ENCODE measurements around the gene SLC12A2. TPM values are rescaled to one million over a fixed set of nuclear protein-coding genes. Genes with fewer than 3 reads are reported as not detected.
A peak's percentile ranks its signal among the peaks of the same experiment; 100 is the strongest.

SLC12A2 gene
- total RNA-seq, 1 donor from 2014 or later, result 77.8 TPM

DNA sequence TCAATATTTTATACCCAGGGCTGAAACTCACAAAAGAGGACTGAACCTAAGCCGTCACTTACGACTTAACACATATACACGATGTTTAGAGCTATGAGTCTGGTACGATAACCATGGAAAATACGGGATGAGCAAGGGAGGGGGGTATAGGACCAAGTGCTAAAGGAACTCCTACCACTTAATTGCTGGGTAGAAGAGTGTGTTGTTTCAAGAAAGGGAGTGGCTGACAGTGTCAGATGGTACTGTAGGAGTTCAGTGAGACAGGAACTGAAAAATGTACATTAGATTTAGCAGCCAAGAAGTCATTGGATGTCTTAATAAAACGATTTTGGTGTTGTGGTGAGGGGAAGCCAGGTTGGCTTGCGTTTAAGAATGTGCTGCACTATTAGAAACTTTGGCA is 21.6 kb downstream of the SLC12A2 start:
- Mint-ChIP-seq H3K4me3 (no peak overlapping the region), H3K4me1 (ENCODE audit: unreplicated experiment) (peaks cover 4% of the 10 kb centered on the region), H3K27ac (peak overlapping the region; percentile 9), H3K9me3 (no peaks in the 10 kb centered on the region), H3K27me3 (no peaks in the 10 kb centered on the region), H3K36me3 (peaks cover 6% of the 10 kb centered on the region)
- DNase-seq (ENCODE audit: extremely low spot score, unreplicated experiment), result no peak
- no peak for TF ChIP-seq CTCF (conservative IDR thresholded peaks at IDR 0.05)

GRCh38 chr5:128109138-128109537 is 25.6 kb downstream of the SLC12A2 start:
- no peak for TF ChIP-seq CTCF (conservative IDR thresholded peaks at IDR 0.05)
- peaks cover 18% of the 10 kb centered on the region for H3K36me3 Mint-ChIP-seq
- no peaks in the 10 kb centered on the region for H3K9me3 Mint-ChIP-seq
- no peak overlapping the region for H3K4me3 Mint-ChIP-seq
- H3K4me1 Mint-ChIP-seq (ENCODE audit: unreplicated experiment), result no peaks in the 10 kb centered on the region
- DNase-seq (ENCODE audit: extremely low spot score, unreplicated experiment), result no peak
- H3K27me3 Mint-ChIP-seq, result no peaks in the 10 kb centered on the region
- no peak overlapping the region for H3K27ac Mint-ChIP-seq

DNA sequence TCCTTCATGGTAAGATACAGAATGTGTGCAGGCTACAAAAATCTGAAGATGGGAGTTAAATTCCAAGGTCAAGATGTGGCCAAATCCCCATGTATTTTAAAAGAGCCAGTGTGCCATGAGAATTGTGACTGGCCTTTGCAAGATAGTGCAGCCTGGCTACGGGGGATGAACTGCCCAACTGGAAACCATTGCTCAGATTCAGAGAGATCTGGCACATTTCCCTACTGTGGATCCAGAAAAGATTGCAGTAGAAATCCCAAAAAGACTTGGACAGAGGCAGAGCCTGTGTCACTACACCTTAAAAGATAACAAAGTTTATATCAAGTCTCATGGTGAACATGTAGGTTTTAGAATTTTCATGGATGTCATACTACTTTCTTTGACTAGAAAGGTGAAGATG is 26.2 kb downstream of the SLC12A2 start:
- Mint-ChIP-seq H3K4me3 (no peak overlapping the region), H3K27ac (no peak overlapping the region), H3K36me3 (peaks cover 22% of the 10 kb centered on the region), H3K4me1 (ENCODE audit: unreplicated experiment) (no peaks in the 10 kb centered on the region), H3K27me3 (no peaks in the 10 kb centered on the region), H3K9me3 (no peaks in the 10 kb centered on the region)
- no peak for TF ChIP-seq CTCF (conservative IDR thresholded peaks at IDR 0.05)
- DNase-seq (ENCODE audit: extremely low spot score, unreplicated experiment), result no peak

DNA sequence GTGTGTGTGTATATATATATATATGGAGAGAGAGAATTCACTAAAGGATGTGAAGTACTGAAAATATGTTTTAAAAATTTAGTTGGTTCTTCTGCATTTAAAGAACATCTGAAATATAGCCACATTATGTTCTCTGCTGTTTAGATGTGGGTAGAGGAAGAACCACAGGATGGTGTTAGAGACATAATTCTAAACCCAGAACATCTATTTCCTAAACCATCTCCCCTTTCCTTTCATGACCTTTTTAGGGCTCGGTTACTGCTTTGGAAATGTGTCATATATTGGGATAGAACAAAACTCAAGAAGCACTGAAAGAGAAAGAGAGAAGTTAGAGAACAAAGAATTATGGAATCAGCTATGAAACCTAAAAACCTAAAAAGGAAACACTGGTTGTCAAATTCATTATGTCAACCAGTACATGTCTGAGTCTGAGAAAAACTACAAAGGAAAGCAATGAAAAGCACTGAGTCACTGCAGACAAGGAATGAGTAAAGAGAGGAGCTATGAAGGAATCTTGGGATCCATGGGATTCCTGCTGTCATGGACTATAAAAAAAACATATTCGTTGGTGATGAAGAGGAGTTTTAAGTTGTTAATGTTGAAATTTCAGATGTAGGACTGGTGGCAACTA is 28.4 kb downstream of the SLC12A2 start:
- Mint-ChIP-seq H3K4me1 (ENCODE audit: unreplicated experiment) (no peaks in the 10 kb centered on the region), H3K27me3 (no peaks in the 10 kb centered on the region), H3K9me3 (no peaks in the 10 kb centered on the region), H3K4me3 (no peak overlapping the region), H3K36me3 (peaks cover 37% of the 10 kb centered on the region), H3K27ac (no peak overlapping the region)
- TF ChIP-seq CTCF (conservative IDR thresholded peaks at IDR 0.05), result no peak
- no peak for DNase-seq (ENCODE audit: extremely low spot score, unreplicated experiment)

GRCh38 chr5:128116445-128116844 is 32.9 kb downstream of the SLC12A2 start:
- Mint-ChIP-seq H3K36me3 (peaks cover 54% of the 10 kb centered on the region), H3K4me3 (no peak overlapping the region), H3K9me3 (no peaks in the 10 kb centered on the region), H3K27me3 (no peaks in the 10 kb centered on the region), H3K27ac (no peak overlapping the region), H3K4me1 (ENCODE audit: unreplicated experiment) (no peaks in the 10 kb centered on the region)
- TF ChIP-seq CTCF (conservative IDR thresholded peaks at IDR 0.05), result no peak
- no peak for DNase-seq (ENCODE audit: extremely low spot score, unreplicated experiment)

- Mint-ChIP-seq H3K27ac (no peak overlapping the region), H3K4me1 (ENCODE audit: unreplicated experiment) (no peaks in the 10 kb centered on the region), H3K27me3 (no peaks in the 10 kb centered on the region), H3K4me3 (no peak overlapping the region), H3K36me3 (peaks cover 46% of the 10 kb centered on the region), H3K9me3 (no peaks in the 10 kb centered on the region)
- DNase-seq (ENCODE audit: extremely low spot score, unreplicated experiment), result no peak
- no peak for TF ChIP-seq CTCF (conservative IDR thresholded peaks at IDR 0.05)
Observed at GRCh38 chr5:128118214-128118613, 34.6 kb downstream of the SLC12A2 start.
